GM23248 (cell line): Measurements from ENCODE around the gene KCNJ1.

Source experiments
- EZH2 ChIP-seq: fragments of 200-600 bp; sonication (generic); IDR thresholded peaks from 2 replicates; pipeline ENCODE4 v1.6.1; 2018; ENCODE audit warnings: antibody characterized with exemption, mild to moderate bottlenecking; ENCODE audit not compliant: insufficient read depth, poor library complexity, severe bottlenecking
- EZH2phosphoT487 ChIP-seq: fragments of 200-600 bp; sonication (generic); IDR thresholded peaks from 2 replicates; pipeline ENCODE4 v1.6.1; 2018; ENCODE audit warnings: antibody characterized with exemption, moderate library complexity, mild to moderate bottlenecking, low read depth; ENCODE audit not compliant: insufficient read depth

DNA sequence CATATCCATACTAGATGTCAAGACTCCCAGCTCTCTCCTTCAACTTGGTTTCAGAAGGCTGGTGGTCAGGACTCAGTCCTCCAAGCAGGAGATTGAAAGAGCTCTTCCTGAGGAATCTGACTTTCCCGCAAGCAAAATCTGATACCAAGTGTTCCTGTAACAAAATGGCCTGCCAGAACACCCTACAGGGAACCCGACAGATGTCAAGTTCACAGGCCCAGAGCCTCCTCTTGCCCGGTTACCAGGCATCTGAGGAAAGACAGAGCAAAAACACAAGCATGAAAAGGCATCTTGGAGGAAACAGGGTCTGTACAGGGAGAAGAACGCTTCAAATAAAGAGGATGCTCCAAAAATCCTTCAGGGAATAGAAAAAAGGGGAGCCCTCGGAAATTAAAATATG lies 15.4 kb upstream of the KCNJ1 start:
- TF ChIP-seq EZH2phosphoT487 (no peak), EZH2 (no peak)
